HCT116 (cell line): ENCODE data around the gene ASAP2. TPM values are rescaled to one million over a fixed set of nuclear protein-coding genes. Genes with fewer than 3 reads are reported as not detected.

ENCODE experiments used
- ATAC-seq: fragments of 200-7000 bp; cut with Tn5 transposase; 2 replicates; pipeline ENCODE4 v1.9.1; 2020; ENCODE audit warnings: mild to moderate bottlenecking, moderate library complexity
- BruUV-seq: library from RNA; stranded (reverse); fragments of 400-500 nt; replicated peaks from 2 replicates; lab custom pipeline; 2021; lab: Mats Ljungman, UMichigan
- CTCF ChIA-PET: fragments of 300-600 bp; sonication (Branson Sonifier 250); formaldehyde crosslinking; loops from one replicate; lab custom pipeline; 2021; ENCODE audit warnings: antibody characterized with exemption; lab: Charles Lee
- POLR2A ChIA-PET: fragments of 300-600, 350-600 bp; sonication (Branson Sonifier 250); formaldehyde crosslinking; loops from one replicate; lab custom pipeline; 2021; ENCODE audit warnings: antibody characterized with exemption; lab: Charles Lee
- RAD21 ChIA-PET, 2 experiments: fragments of 300-600 bp; sonication (Branson Sonifier 250); formaldehyde crosslinking; loops; one replicate each; lab custom pipeline; 2023; ENCODE audit warnings: low total read pairs in 2 of 2; ENCODE audit not compliant: uncharacterized antibody in 2 of 2, unreplicated experiment in 2 of 2, low non-redundant PET in 1 of 2; lab: Charles Lee
- DNase-seq: peaks from one replicate; pipeline ENCODE4 v3.0.0-alpha.2; 2010; ENCODE audit warnings: low read depth, low spot score
- H2AFZ ChIP-seq: fragments of 200-600 bp; shearing (Covaris generic), sonication (generic); 2 replicates; pipeline ENCODE4 v1.6.1; 2017; ENCODE audit warnings: low read depth, mixed run types, mixed read lengths, antibody characterized with exemption, low read length; ENCODE audit not compliant: poor library complexity, severe bottlenecking
- H3K27ac ChIP-seq: 2 replicates; pipeline ENCODE4 v1.5.1; 2012; ENCODE audit warnings: low read depth, low read length
- H3K27me3 ChIP-seq: fragments of 200-600 bp; sonication (generic); 2 replicates; pipeline ENCODE4 v1.6.1; 2016; ENCODE audit warnings: mixed run types, low read length, mixed read lengths; ENCODE audit not compliant: insufficient read depth
- H3K36me3 ChIP-seq, 2 experiments: fragments of 200-500 bp in 1 of 2; fragments of 200-600 bp in 1 of 2; sonication (Bioruptor generic) in 1 of 2; sonication (generic) in 1 of 2; 2 replicates each; pipeline versions ENCODE4 v1.5.1 to v1.6.1; 2014 to 2016; ENCODE audit warnings: low read length in 2 of 2, inconsistent platforms in 1 of 2, mixed read lengths in 1 of 2, mixed run types in 1 of 2; ENCODE audit not compliant: insufficient read depth in 2 of 2, control insufficient read depth in 1 of 2
- H3K4me1 ChIP-seq, 2 experiments: fragments of 200-600 bp in 1 of 2; sonication (generic) in 1 of 2; 2 replicates each; pipeline versions ENCODE4 v1.5.1 to v1.6.1; 2012 to 2017; ENCODE audit warnings: low read length in 2 of 2, inconsistent platforms in 1 of 2, mild to moderate bottlenecking in 1 of 2, mixed read lengths in 1 of 2, mixed run types in 1 of 2, moderate library complexity in 1 of 2; ENCODE audit not compliant: insufficient read depth in 2 of 2, control insufficient read depth in 1 of 2
- H3K4me2 ChIP-seq: fragments of 200-600 bp; sonication (generic); 2 replicates; pipeline ENCODE4 v1.6.1; 2017; ENCODE audit warnings: mixed run types, low read length, mixed read lengths
- H3K4me3 ChIP-seq, 2 experiments: fragments of 200-600 bp in 1 of 2; sonication (generic) in 1 of 2; replicated peaks in 1 of 2; 2 replicates each; pipeline ENCODE4 v1.5.1; 2011 to 2016; ENCODE audit warnings: low read length in 2 of 2, control low read depth in 1 of 2, low read depth in 1 of 2, mild to moderate bottlenecking in 1 of 2, mixed read lengths in 1 of 2, mixed run types in 1 of 2
- H3K79me2 ChIP-seq: fragments of 200-600 bp; sonication (generic); 2 replicates; pipeline ENCODE4 v1.6.1; 2017; ENCODE audit warnings: mild to moderate bottlenecking, mixed run types, low read length, moderate library complexity, mixed read lengths; ENCODE audit not compliant: insufficient read depth
- H3K9ac ChIP-seq: fragments of 200-600 bp; sonication (generic); 2 replicates; pipeline ENCODE4 v1.6.1; 2016; ENCODE audit warnings: low read length, mixed read lengths
- H3K9me2 ChIP-seq: fragments of 200-600 bp; sonication (generic), shearing (Covaris generic); 2 replicates; pipeline ENCODE4 v1.6.1; 2017; ENCODE audit warnings: mixed run types, mild to moderate bottlenecking, moderate library complexity; ENCODE audit not compliant: insufficient read depth
- H3K9me3 ChIP-seq, 2 experiments: fragments of 200-500 bp in 1 of 2; fragments of 200-600 bp in 1 of 2; sonication (Bioruptor generic) in 1 of 2; sonication (generic) in 1 of 2; 2 replicates each; pipeline ENCODE4 v1.6.1; 2014 to 2017; ENCODE audit warnings: low read length in 2 of 2, mixed read lengths in 2 of 2, inconsistent platforms in 1 of 2, low read depth in 1 of 2, mild to moderate bottlenecking in 1 of 2, mixed run types in 1 of 2, moderate library complexity in 1 of 2; ENCODE audit not compliant: control insufficient read depth in 1 of 2, insufficient read depth in 1 of 2
- H4K20me1 ChIP-seq: fragments of 200-600 bp; sonication (generic), shearing (Covaris generic); 2 replicates; pipeline ENCODE4 v1.6.1; 2017; ENCODE audit warnings: mixed run types, mild to moderate bottlenecking, moderate library complexity; ENCODE audit not compliant: insufficient read depth
- CBX3 ChIP-seq: IDR thresholded peaks from 2 replicates; pipeline ENCODE4 v1.6.1; 2012; ENCODE audit warnings: low read depth
- CEBPB ChIP-seq: IDR thresholded peaks from 2 replicates; pipeline ENCODE4 v1.6.1; 2012; ENCODE audit warnings: low read depth
- EGR1 ChIP-seq: IDR thresholded peaks from 2 replicates; pipeline ENCODE4 v1.6.1; 2012; ENCODE audit warnings: low read depth
- POLR2A ChIP-seq: IDR thresholded peaks from 2 replicates; pipeline ENCODE4 v1.7.0; 2011; ENCODE audit warnings: borderline replicate concordance; ENCODE audit not compliant: insufficient read depth, insufficient read length; ENCODE audit errors: extremely low read depth
- RAD21 ChIP-seq: IDR thresholded peaks from 2 replicates; pipeline ENCODE4 v1.6.1; 2012; ENCODE audit warnings: low read depth, mild to moderate bottlenecking
- SRF ChIP-seq: IDR thresholded peaks from 2 replicates; pipeline ENCODE4 v1.6.1; 2012; ENCODE audit warnings: low read depth
- TCF7L2 ChIP-seq: IDR thresholded peaks from 2 replicates; pipeline ENCODE4 v1.7.0; 2011; ENCODE audit warnings: borderline replicate concordance, inconsistent platforms; ENCODE audit not compliant: insufficient read depth, insufficient read length; ENCODE audit errors: extremely low read depth
- YY1 ChIP-seq: IDR thresholded peaks from 2 replicates; pipeline ENCODE4 v1.6.1; 2011; ENCODE audit warnings: low read length, low read depth, moderate library complexity, mild to moderate bottlenecking; ENCODE audit not compliant: insufficient replicate concordance; ENCODE audit errors: extremely low read depth
- ZBTB33 ChIP-seq: IDR thresholded peaks from 2 replicates; pipeline ENCODE4 v1.6.1; 2011; ENCODE audit warnings: mild to moderate bottlenecking, low read length, moderate library complexity; ENCODE audit not compliant: insufficient replicate concordance; ENCODE audit errors: extremely low read depth
- intact Hi-C: fragments of 100-400 bp; cut with micrococcal nuclease; formaldehyde crosslinking; loops from 2 replicates; pipeline ENCODE4 v1.10.0; 2022
- total RNA-seq: library from RNA; stranded (reverse); gene quantifications from one replicate; pipeline ENCODE4 v1.2.1, GENCODE V29; 2021; ENCODE audit not compliant: unreplicated experiment
- TF ChIP-seq, protein P1 (sequence below): IDR thresholded peaks from 2 replicates; pipeline ENCODE4 v1.6.1; 2012

Gene ASAP2
- total RNA-seq, 1 experiment from 2014 or later: 16.5 TPM

GRCh38 chr2:9225806-9226205 is 19.2 kb downstream of the ASAP2 start:
- intact Hi-C loops: no loop called here
- no peak for ATAC-seq

More at GRCh38 chr2:9225806-9226205, 19.2 kb downstream of the ASAP2 start:
- Histone ChIP-seq H3K27me3 (0 out of 2 replicates have a peak, but pooled peaks cover 9% of the 10 kb centered on the region), H2AFZ (no peak overlapping the region), H3K4me1 (peaks cover 2 to 7% of the 10 kb centered on the region in 2 experiments; a peak in 3 of 4 replicates), H3K27ac (no peak overlapping the region), H3K4me2 (no peak overlapping the region), H3K9ac (no peak overlapping the region), H4K20me1 (peaks cover 4% of the 10 kb centered on the region; the same call in 1 of the 2 replicates), H3K9me3 (no peaks in the 10 kb centered on the region), H3K36me3 (no peaks in the 10 kb centered on the region), H3K79me2 (peaks cover 35% of the 10 kb centered on the region), H3K4me3 (no peak overlapping the region), H3K9me2 (no peaks in the 10 kb centered on the region)
- POLR2A ChIA-PET: interaction anchor here (4.6 kb wide), 1 partner anchor 9 kb away, joined by 19 read pairs; no protein-coding TSS in a partner anchor
- CTCF ChIA-PET: no interaction called here
- no peak for DNase-seq
- TF ChIP-seq, protein P1, sequence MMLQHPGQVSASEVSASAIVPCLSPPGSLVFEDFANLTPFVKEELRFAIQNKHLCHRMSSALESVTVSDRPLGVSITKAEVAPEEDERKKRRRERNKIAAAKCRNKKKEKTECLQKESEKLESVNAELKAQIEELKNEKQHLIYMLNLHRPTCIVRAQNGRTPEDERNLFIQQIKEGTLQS: no peak
- no peak for TF ChIP-seq EGR1
- no peak for TF ChIP-seq RAD21
- no peak for TF ChIP-seq YY1
- no peak for TF ChIP-seq ZBTB33
- no peak for TF ChIP-seq SRF
- no peak for TF ChIP-seq POLR2A
- no peak for TF ChIP-seq CBX3
- TF ChIP-seq CEBPB: no peak
- TF ChIP-seq TCF7L2: no peak
- RAD21 ChIA-PET: no interaction called here
- BruUV-seq: no TSS peak
